ENCODE results near the gene GINS3.

The GINS3 gene

DNA sequence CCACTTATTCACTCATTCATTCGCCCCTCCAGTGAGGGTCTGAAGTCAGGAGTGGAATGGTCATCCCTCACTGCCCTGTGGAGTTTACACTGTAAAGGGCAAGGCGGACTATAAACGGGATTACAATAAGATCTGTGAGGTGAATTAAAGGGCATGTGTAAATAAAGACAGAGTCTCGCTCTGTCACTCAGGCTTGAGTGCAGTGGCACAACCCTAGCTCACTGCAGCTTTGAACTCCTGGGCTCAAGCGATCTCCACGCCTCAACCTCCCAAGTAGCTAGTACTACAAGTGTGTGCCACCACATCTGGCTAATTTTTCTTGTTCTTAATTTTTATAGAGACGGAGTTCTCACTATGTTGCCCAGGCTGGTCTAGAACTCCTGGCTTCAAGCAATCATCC, 25.8 kb downstream of the GINS3 start:
- Histone ChIP-seq H3K9ac (ENCODE audit: low read length) (no peak overlapping the region), H3K36me3 (ENCODE audit: control insufficient read depth, insufficient read depth, low read length) (no peaks in the 10 kb centered on the region), H3K4me3 (ENCODE audit: low read length) (no peak overlapping the region), H3K27me3 (ENCODE audit: control insufficient read depth, insufficient read depth, low read length) (no peaks in the 10 kb centered on the region), H3K4me1 (ENCODE audit: control insufficient read depth, insufficient read depth, low read length) (no peaks in the 10 kb centered on the region), H3K27ac (ENCODE audit: low read depth, low read length) (no peak overlapping the region)

DNA sequence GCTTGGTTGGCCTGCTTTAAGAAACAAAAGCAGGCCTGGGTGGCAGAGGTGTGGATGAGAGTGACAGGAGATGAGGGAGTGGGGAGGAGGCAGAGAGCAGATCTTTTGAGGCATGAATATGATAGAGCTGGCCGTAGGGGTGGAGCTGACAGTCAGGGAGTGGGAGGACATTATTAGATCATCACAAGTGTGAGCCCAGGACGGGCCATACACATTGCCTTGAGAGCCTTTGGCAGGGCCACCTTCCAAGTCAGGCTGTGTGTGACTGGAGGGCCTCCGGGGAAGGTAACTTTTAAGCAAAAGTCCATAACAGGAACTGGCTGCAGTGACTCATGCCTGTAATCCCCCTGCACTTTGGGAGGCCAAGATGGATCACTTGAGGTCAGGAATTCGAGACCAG, 26.3 kb downstream of the GINS3 start:
- no peak overlapping the region for H3K9ac ChIP-seq (ENCODE audit: low read length)
- H3K36me3 ChIP-seq (ENCODE audit: control insufficient read depth, insufficient read depth, low read length): no peaks in the 10 kb centered on the region
- no peak overlapping the region for H3K27ac ChIP-seq (ENCODE audit: low read depth, low read length)
- no peaks in the 10 kb centered on the region for H3K4me1 ChIP-seq (ENCODE audit: control insufficient read depth, insufficient read depth, low read length)
- H3K4me3 ChIP-seq (ENCODE audit: low read length): no peak overlapping the region
- no peaks in the 10 kb centered on the region for H3K27me3 ChIP-seq (ENCODE audit: control insufficient read depth, insufficient read depth, low read length)

DNA sequence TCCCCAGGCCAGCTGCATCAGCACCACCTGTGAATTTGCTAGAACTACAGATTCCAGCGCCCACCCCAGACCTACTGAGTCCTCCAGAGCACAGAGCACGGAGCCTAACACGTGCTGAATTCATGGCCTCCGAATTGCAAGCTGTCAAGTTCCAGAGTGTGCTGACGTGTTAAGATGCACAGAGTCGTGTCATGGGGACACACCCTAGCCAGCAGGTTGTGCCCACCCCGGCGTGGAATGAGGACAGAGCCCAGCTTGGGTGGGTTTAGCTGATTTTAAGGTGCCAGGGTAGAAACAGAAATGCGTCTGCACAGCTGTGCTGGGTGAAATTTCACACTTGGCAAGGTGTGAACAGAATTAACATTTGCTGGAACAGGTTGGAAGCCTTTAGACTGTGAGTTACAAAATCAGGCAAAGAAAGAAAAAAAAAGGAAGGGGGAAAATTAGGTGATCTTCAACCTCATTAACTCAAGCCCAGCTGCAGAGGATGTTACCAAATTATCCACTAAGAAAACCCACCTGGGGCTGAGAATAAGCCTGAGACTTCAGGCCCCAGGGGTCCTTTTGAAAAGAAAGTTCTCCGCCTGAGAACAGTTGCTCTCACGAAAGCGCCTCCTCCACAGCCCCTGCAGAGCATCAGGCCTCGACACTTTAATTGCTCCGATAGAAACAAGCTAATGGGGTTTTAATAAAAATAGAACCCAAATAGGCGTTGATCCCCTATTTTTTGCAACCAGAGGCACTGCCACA, 27.1 kb downstream of the GINS3 start:
- Histone ChIP-seq H3K27me3 (ENCODE audit: control insufficient read depth, insufficient read depth, low read length) (no peaks in the 10 kb centered on the region), H3K36me3 (ENCODE audit: control insufficient read depth, insufficient read depth, low read length) (no peaks in the 10 kb centered on the region), H3K9ac (ENCODE audit: low read length) (no peak overlapping the region), H3K4me3 (ENCODE audit: low read length) (no peak overlapping the region), H3K27ac (ENCODE audit: low read depth, low read length) (no peak overlapping the region), H3K4me1 (ENCODE audit: control insufficient read depth, insufficient read depth, low read length) (no peaks in the 10 kb centered on the region)

- Histone ChIP-seq H3K27me3 (ENCODE audit: control insufficient read depth, insufficient read depth, low read length) (no peaks in the 10 kb centered on the region), H3K9ac (ENCODE audit: low read length) (no peak overlapping the region), H3K4me1 (ENCODE audit: control insufficient read depth, insufficient read depth, low read length) (no peaks in the 10 kb centered on the region), H3K27ac (ENCODE audit: low read depth, low read length) (no peak overlapping the region), H3K36me3 (ENCODE audit: control insufficient read depth, insufficient read depth, low read length) (no peaks in the 10 kb centered on the region), H3K4me3 (ENCODE audit: low read length) (no peak overlapping the region)
Measured at GRCh38 chr16:58421059-58421458, 28.8 kb downstream of the GINS3 start.

DNA sequence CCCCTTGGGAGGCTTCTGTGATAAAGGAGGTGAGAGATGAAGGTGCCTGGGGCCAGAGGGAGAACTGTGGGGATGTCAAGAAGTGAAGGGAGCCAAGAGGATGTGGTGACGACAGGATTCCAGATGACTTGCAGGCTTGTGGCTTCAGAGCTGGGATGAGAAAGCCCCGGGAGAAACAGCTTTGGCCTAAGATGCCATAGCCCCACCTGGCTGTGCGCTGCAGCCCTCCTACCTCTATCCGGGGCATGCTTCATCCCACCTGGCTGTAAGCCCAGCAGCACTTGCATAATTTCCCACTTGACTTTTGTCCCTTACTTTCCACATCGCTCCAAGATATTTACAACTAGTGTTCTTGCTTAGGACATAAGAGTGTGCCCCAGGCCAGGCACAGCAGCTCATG, 29.3 kb downstream of the GINS3 start:
- Histone ChIP-seq H3K27ac (ENCODE audit: low read depth, low read length) (no peak overlapping the region), H3K4me1 (ENCODE audit: control insufficient read depth, insufficient read depth, low read length) (no peaks in the 10 kb centered on the region), H3K27me3 (ENCODE audit: control insufficient read depth, insufficient read depth, low read length) (no peaks in the 10 kb centered on the region), H3K9ac (ENCODE audit: low read length) (no peak overlapping the region), H3K4me3 (ENCODE audit: low read length) (no peak overlapping the region), H3K36me3 (ENCODE audit: control insufficient read depth, insufficient read depth, low read length) (no peaks in the 10 kb centered on the region)

DNA sequence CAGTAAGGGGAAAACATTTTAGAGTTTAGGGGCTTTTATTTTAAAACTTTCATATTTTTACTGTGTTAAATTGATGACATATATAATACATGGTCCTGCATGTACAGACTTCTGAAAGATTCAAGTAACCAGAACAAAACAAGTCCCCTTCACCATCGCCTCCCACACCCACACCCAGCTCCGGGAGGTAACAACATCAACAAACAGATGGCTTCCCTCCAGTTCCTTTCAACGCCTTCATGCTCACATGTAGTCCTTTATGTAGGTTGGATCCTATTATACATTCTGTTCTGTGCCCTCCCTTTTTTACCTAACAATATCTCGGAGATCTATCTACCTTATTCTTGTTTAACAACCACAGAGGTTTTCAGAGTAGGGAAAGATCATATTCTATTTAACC, 30.5 kb downstream of the GINS3 start:
- H3K27me3 ChIP-seq (ENCODE audit: control insufficient read depth, insufficient read depth, low read length): no peaks in the 10 kb centered on the region
- H3K4me3 ChIP-seq (ENCODE audit: low read length): no peak overlapping the region
- H3K36me3 ChIP-seq (ENCODE audit: control insufficient read depth, insufficient read depth, low read length): no peaks in the 10 kb centered on the region
- H3K9ac ChIP-seq (ENCODE audit: low read length): no peak overlapping the region
- H3K27ac ChIP-seq (ENCODE audit: low read depth, low read length): no peak overlapping the region
- no peaks in the 10 kb centered on the region for H3K4me1 ChIP-seq (ENCODE audit: control insufficient read depth, insufficient read depth, low read length)

GRCh38 chr16:58425245-58425644, 33.0 kb downstream of the GINS3 start:
- Histone ChIP-seq H3K36me3 (ENCODE audit: control insufficient read depth, insufficient read depth, low read length) (no peaks in the 10 kb centered on the region), H3K4me3 (ENCODE audit: low read length) (no peak overlapping the region), H3K9ac (ENCODE audit: low read length) (no peak overlapping the region), H3K27ac (ENCODE audit: low read depth, low read length) (no peak overlapping the region), H3K27me3 (ENCODE audit: control insufficient read depth, insufficient read depth, low read length) (no peaks in the 10 kb centered on the region), H3K4me1 (ENCODE audit: control insufficient read depth, insufficient read depth, low read length) (no peaks in the 10 kb centered on the region)

DNA sequence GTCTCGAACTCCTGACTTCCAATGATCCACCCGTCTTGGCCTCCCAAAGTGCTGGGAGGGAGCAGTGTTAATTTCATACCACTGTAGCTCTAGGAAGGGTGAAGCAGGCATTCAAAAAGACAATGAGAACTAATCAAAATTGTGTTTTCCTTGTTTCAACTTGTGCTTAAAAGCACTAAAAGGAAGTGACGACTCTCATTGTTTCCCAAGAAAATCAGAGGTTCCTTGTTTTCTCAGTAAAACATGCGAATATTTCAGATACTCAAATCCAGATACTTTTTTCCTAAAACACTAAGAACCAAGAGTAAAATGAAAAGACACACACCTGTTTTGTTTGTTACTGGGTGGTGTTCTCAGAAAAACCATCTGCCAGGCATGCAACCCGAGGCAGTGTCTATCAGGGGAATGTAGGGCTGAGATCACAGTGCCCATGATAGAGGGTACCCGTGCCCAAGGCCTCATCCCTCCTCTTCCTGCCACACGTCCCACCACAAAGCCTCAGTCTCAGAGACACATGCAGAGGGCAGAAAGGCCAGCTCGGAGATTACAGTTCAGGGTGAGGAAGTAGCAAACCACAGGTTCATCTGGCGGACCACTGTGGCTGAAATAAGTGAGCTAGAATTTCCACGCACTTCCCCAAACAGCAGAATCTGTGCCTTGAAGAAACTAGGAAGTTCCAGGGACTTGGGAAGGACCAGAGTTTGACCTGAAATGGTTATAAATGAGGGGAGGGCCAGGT, 33.7 kb downstream of the GINS3 start:
- H3K27me3 ChIP-seq (ENCODE audit: control insufficient read depth, insufficient read depth, low read length): no peaks in the 10 kb centered on the region
- H3K9ac ChIP-seq (ENCODE audit: low read length): no peak overlapping the region
- H3K36me3 ChIP-seq (ENCODE audit: control insufficient read depth, insufficient read depth, low read length): no peaks in the 10 kb centered on the region
- no peaks in the 10 kb centered on the region for H3K4me1 ChIP-seq (ENCODE audit: control insufficient read depth, insufficient read depth, low read length)
- H3K4me3 ChIP-seq (ENCODE audit: low read length): no peak overlapping the region
- no peak overlapping the region for H3K27ac ChIP-seq (ENCODE audit: low read depth, low read length)

GRCh38 chr16:58426966-58427365, 34.7 kb downstream of the GINS3 start:
- Histone ChIP-seq H3K4me3 (ENCODE audit: low read length) (no peak overlapping the region), H3K27me3 (ENCODE audit: control insufficient read depth, insufficient read depth, low read length) (no peaks in the 10 kb centered on the region), H3K36me3 (ENCODE audit: control insufficient read depth, insufficient read depth, low read length) (no peaks in the 10 kb centered on the region), H3K27ac (ENCODE audit: low read depth, low read length) (no peak overlapping the region), H3K4me1 (ENCODE audit: control insufficient read depth, insufficient read depth, low read length) (no peaks in the 10 kb centered on the region), H3K9ac (ENCODE audit: low read length) (no peak overlapping the region)

GRCh38 chr16:58428621-58429542, 36.6 kb downstream of the GINS3 start:
- H3K27ac ChIP-seq (ENCODE audit: low read depth, low read length): no peak overlapping the region
- H3K4me3 ChIP-seq (ENCODE audit: low read length): no peak overlapping the region
- no peaks in the 10 kb centered on the region for H3K27me3 ChIP-seq (ENCODE audit: control insufficient read depth, insufficient read depth, low read length)
- no peak overlapping the region for H3K9ac ChIP-seq (ENCODE audit: low read length)
- H3K36me3 ChIP-seq (ENCODE audit: control insufficient read depth, insufficient read depth, low read length): no peaks in the 10 kb centered on the region
- H3K4me1 ChIP-seq (ENCODE audit: control insufficient read depth, insufficient read depth, low read length): no peaks in the 10 kb centered on the region

- H3K4me3 ChIP-seq (ENCODE audit: low read length): no peak overlapping the region
- no peak overlapping the region for H3K27ac ChIP-seq (ENCODE audit: low read depth, low read length)
- H3K4me1 ChIP-seq (ENCODE audit: control insufficient read depth, insufficient read depth, low read length): no peaks in the 10 kb centered on the region
- no peaks in the 10 kb centered on the region for H3K27me3 ChIP-seq (ENCODE audit: control insufficient read depth, insufficient read depth, low read length)
- no peak overlapping the region for H3K9ac ChIP-seq (ENCODE audit: low read length)
- no peaks in the 10 kb centered on the region for H3K36me3 ChIP-seq (ENCODE audit: control insufficient read depth, insufficient read depth, low read length)
Measured at GRCh38 chr16:58430718-58431117, 38.4 kb downstream of the GINS3 start.

DNA sequence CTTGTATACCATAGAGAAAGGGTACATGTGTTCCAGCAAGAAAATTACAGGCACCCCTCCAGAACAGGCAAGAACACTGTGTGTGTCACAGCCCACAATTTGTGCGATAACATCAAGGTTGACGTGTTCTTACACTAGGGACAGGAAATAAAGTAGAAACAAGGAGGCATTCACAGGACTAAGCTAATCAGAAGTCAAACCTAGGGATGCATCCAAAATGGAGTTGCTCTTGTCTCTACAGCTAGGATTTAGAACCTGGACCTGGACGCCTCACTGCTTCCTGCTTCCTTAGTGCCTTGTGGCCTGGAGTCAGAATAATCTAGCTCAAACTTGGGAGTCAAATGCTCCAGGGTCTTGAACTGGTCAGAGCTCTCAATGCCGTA, 41.3 kb downstream of the GINS3 start:
- Histone ChIP-seq H3K9ac (ENCODE audit: low read length) (no peak overlapping the region), H3K27me3 (ENCODE audit: control insufficient read depth, insufficient read depth, low read length) (no peaks in the 10 kb centered on the region), H3K27ac (ENCODE audit: low read depth, low read length) (no peak overlapping the region), H3K36me3 (ENCODE audit: control insufficient read depth, insufficient read depth, low read length) (no peaks in the 10 kb centered on the region), H3K4me3 (ENCODE audit: low read length) (no peak overlapping the region), H3K4me1 (ENCODE audit: control insufficient read depth, insufficient read depth, low read length) (no peaks in the 10 kb centered on the region)
